Tongue (tissue), 2 donors: ENCODE measurements around the gene TENM4. TPM values are rescaled to one million over a fixed set of nuclear protein-coding genes. Genes with fewer than 3 reads are reported as not detected.
A peak's percentile ranks its signal among the peaks of the same experiment; 100 is the strongest.

Source experiments
- DNase-seq: peaks from one replicate; pipeline ENCODE4 v3.0.0-alpha.2; 2015
- total RNA-seq: library from RNA; depleted of rRNA; stranded (reverse); fragments of >200 nt; gene quantifications from one replicate; pipeline ENCODE4 v1.2.3, GENCODE V29; 2014

The TENM4 gene
- total RNA-seq, 1 donor from 2014 or later, result 63.7 TPM

GRCh38 chr11:79113054-79113690 lies 327.7 kb downstream of the TENM4 start:
- peak; percentile 49 for DNase-seq

- no peak for DNase-seq
Observed at GRCh38 chr11:79110796-79111195, 330.0 kb downstream of the TENM4 start.

- no peak for DNase-seq
Observed at GRCh38 chr11:79110321-79110720, 330.5 kb downstream of the TENM4 start.

GRCh38 chr11:79108851-79109250 lies 332.0 kb downstream of the TENM4 start:
- DNase-seq, result no peak

GRCh38 chr11:79102840-79103239 lies 338.0 kb downstream of the TENM4 start:
- DNase-seq, result no peak

GRCh38 chr11:79101656-79102055 lies 339.2 kb downstream of the TENM4 start:
- DNase-seq, result peak; percentile 89

GRCh38 chr11:79100093-79100910 lies 340.5 kb downstream of the TENM4 start:
- peak; percentile 67 for DNase-seq

- DNase-seq, result no peak
Observed at GRCh38 chr11:79098146-79098545, 342.7 kb downstream of the TENM4 start.

GRCh38 chr11:79097246-79097875 lies 343.5 kb downstream of the TENM4 start:
- peak; percentile 86 for DNase-seq

- no peak for DNase-seq
Observed at GRCh38 chr11:79095424-79095823, 345.4 kb downstream of the TENM4 start.

GRCh38 chr11:79094616-79095015 lies 346.2 kb downstream of the TENM4 start:
- DNase-seq, result no peak

GRCh38 chr11:79092791-79093353 lies 348.0 kb downstream of the TENM4 start:
- peak; percentile 56 for DNase-seq

- DNase-seq, result peak; percentile 63
Observed at GRCh38 chr11:79090191-79090705, 350.6 kb downstream of the TENM4 start.

GRCh38 chr11:79089601-79090000 lies 351.2 kb downstream of the TENM4 start:
- DNase-seq, result no peak

- DNase-seq, result no peak
Observed at GRCh38 chr11:79088967-79089366, 351.9 kb downstream of the TENM4 start.

GRCh38 chr11:79087961-79088318 lies 352.9 kb downstream of the TENM4 start:
- peak; percentile 50 for DNase-seq

GRCh38 chr11:79087238-79087960 lies 353.4 kb downstream of the TENM4 start:
- peak; percentile 53 for DNase-seq

GRCh38 chr11:79086056-79086455 lies 354.8 kb downstream of the TENM4 start:
- DNase-seq, result peak; percentile 71

- no peak for DNase-seq
Observed at GRCh38 chr11:79084382-79084781, 356.4 kb downstream of the TENM4 start.

- DNase-seq, result no peak
Observed at GRCh38 chr11:79083352-79083751, 357.5 kb downstream of the TENM4 start.

- DNase-seq, result peak; percentile 65
Observed at GRCh38 chr11:79082907-79083306, 357.9 kb downstream of the TENM4 start.

- no peak for DNase-seq
Observed at GRCh38 chr11:79082280-79082679, 358.6 kb downstream of the TENM4 start.
